ENCODE data around the gene CENPO. TPM values are rescaled to one million over a fixed set of nuclear protein-coding genes. Genes with fewer than 3 reads are reported as not detected.

Gene CENPO, protein sequence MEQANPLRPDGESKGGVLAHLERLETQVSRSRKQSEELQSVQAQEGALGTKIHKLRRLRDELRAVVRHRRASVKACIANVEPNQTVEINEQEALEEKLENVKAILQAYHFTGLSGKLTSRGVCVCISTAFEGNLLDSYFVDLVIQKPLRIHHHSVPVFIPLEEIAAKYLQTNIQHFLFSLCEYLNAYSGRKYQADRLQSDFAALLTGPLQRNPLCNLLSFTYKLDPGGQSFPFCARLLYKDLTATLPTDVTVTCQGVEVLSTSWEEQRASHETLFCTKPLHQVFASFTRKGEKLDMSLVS
- total RNA-seq (2014; rRNA removed; shearing (Covaris generic)) = 25.7 and 29.5 TPM in 2 replicates

DNA sequence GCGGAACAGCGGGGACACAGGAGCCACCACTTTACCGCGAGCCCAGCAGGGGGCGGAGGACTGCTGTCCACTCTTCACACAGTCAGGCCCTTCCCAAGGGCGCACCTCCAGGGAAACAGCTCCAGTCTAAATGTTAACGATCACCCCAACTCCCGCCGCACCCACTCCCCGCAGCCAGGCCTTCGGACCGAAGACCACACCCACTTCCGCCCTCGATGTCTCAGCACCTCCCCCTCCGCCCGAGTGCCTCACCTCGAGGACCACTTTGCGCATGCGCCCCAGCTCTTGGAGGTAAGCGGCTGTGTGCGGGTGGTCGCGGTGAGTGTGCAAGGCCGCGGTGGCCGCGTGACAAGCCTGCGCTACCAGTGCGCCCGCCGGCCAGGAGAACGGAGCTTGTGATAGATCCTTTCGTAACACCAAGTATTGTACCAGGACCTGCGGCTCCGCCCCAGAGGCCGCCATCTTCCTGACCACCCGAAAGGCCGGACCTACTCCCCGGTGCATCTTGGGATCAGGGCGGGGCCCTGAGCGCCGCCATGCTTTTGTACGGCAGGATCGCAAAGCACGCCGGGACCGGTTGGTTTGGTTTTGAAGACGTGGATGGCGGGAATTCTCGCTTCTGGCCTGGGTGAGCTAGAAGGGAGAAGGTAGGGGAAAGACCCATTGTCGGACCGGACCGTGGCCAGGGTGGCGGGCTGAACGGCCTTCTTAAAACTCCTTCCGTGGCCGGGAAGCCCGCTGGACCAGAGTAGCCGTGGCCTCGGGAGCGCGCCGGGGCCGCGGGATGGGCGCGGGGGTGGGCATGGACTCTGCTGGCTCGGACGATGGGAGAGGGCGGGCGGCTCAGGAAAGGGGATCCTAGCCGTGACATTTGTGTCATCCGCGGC lies at the start of gene CENPO, which contains the start of gene PTRHD1:
TSS of gene CENPO (plus strand) at position 552 of the 887 bp plus-strand sequence. CDS start 495 bp downstream, outside the sequence.
TSS of gene PTRHD1 (minus strand) at position 518 of the 887 bp plus-strand sequence. CDS start at position 504, 14 bp downstream.
- in situ Hi-C loops (cut with HindIII; ENCODE audit: low sequenced_read_pairs) = no loop called here
- peak; percentile 97 for DNase-seq (ENCODE audit: low spot score)

DNA sequence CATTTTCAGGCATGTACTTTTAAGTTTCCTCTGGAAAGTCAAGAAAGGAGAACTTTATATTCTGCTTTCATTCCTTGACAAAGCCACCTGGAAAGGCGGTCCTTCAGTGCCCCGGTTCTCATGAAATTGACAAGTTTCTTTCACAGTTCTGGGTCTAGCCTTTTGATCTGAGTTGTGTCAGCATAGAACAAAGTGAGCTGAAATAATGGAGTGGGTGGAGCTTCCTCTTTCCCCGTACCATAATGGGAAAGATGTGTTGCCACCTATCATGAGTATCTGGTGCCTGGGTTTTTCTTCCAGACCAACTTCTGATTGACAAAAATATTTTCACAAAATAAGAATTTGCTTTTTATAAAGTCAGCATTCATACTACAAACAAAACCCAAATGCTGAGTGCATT lies 49.3 kb upstream of the CENPO start:
- DNase-seq (ENCODE audit: low spot score) = no peak
- in situ Hi-C loops (cut with HindIII; ENCODE audit: low sequenced_read_pairs) = no loop called here

DNA sequence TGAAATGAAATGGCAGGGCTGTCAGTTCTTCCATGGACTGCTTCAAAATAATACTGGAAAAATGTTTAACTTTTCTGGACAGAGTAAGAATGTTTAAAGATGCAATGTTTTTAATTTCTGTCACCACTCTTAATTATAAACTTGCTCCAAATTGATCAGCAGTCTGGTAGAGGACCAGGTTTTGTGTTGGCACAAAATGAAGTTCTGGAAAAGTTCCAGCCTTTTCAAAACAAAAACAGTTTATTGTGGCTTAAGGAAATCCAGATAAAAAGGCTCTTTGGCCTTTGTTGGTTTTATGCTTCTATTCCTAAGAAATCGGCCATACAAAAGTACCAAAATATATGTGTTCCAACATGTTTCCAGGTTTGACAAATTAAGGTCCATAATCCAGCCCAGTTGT lies 48.9 kb upstream of the CENPO start:
- no peak for DNase-seq (ENCODE audit: low spot score)
- in situ Hi-C loops (cut with HindIII; ENCODE audit: low sequenced_read_pairs) = no loop called here

DNA sequence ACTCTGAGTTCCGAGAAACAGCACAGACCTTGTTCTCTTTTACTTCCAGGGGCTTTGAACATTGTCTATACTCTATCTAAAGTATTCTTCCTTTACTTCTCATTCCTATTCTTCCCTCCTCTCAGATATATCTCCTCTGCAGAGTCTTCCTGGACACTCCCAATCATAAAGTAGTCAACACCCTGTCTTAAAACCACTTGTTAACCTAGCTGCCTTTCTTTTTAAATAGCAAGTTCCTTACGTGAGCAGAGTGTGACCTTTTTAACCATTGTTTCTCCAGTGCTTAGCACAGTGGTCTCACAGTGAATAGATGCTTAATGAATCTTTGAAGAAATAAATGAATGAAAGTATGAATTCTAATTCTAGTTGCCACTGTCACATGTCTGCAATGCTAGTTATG lies 47.4 kb upstream of the CENPO start:
- DNase-seq (ENCODE audit: low spot score) = no peak
- in situ Hi-C loops (cut with HindIII; ENCODE audit: low sequenced_read_pairs) = no loop called here

DNA sequence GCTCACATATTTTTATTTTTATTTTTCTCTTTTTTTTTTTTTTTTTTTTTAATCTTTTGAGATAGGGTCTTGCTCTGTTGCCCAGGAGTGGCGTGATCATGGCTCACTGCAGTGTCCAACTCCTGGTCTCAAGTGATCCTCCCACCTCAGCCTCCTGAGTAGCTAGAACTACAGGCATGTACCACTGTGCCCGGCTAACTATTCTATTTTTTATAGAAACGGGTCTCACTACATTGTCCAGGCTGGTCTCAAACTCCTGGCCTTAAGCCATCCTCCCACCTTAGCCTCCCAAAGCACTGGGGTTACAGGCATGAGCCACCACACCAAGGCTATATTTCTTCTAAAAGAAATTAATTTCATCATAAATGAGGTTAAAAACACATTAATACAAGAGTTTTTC lies 45.9 kb upstream of the CENPO start:
- no peak for DNase-seq (ENCODE audit: low spot score)
- in situ Hi-C loops (cut with HindIII; ENCODE audit: low sequenced_read_pairs) = no loop called here

DNA sequence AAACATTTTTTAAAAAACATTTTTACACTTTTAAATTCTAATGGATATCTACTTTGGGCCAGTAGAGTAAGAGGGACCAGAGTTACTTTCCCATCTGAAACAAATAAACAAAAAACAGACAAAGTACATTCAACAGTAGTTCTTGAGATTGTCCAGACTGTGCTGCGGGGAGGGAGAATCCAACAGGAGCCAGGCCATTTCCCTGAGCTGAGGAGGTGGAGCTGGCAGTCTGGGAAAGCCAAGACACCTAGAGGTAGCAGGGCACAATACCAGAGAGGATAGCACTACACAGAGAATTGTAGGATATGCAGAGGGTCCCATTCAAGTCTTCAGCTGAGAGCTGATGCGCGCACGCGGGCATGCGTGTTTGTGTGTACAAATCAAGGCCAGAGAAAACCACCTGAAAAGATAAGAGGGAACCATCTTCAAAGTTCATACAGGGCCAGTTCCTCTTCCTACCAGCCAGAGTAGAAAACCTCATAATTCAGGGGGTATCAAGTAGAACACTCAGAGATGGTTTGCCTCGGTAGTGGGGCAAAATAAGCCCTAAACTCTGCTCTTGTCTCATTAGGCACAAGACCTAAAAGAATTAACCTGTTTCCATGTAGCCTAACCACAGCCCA lies 44.0 kb upstream of the CENPO start:
- in situ Hi-C loops (cut with HindIII; ENCODE audit: low sequenced_read_pairs) = no loop called here
- DNase-seq (ENCODE audit: low spot score) = no peak

DNA sequence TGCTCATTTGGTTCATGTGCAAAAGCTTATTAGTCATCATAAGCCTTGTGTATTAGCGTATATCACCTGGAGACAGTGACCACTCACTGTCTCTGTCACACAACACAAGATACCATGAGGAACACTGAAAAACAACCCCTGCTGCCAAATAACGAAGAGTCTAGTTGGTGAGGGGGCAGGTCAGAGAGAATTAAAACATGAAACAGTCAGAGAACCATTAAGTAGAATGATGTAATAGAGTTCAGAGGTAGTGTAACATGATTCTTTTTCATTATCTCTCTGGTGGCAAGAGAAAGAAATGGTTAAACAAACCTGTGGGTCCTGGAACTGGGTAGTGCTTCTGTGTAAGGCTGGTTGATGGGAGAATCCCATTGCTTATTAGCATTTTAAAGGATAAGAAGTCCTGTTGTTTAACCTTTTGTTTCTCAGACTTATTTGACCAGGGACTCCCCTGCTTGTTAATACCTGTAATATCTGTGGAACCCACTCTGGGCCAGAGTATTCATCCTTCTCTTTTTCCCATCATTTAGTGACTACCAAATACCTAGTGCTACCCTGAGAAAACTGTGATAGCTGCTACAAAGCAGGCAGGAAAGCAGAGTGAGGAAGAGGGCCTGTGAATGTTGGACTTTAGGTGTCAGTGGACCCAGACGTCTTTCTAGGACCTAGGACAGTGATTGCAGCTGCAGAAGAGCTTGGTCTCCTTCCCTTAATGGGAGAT lies 38.1 kb upstream of the CENPO start:
- no peak for DNase-seq (ENCODE audit: low spot score)
- in situ Hi-C loops (cut with HindIII; ENCODE audit: low sequenced_read_pairs) = no loop called here

DNA sequence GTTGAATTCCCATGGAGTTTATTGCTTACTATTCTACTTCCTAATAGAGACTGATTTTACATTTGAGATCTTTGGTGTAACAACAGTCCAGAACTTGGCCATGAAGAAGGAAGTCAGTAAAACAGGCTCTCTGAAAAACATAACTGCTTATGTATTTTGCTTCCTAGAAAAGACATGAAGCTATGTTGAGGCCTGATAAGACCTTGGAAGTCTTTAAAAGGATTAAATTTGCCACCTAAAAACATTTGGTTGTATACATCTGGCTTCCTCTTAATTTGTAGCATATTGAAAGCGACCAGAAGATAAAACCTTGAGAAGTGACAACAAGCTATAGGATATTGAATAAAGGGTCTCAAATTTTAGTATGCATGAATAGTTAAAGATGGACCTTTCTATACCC lies 36.4 kb upstream of the CENPO start:
- in situ Hi-C loops (cut with HindIII; ENCODE audit: low sequenced_read_pairs) = no loop called here
- no peak for DNase-seq (ENCODE audit: low spot score)

DNA sequence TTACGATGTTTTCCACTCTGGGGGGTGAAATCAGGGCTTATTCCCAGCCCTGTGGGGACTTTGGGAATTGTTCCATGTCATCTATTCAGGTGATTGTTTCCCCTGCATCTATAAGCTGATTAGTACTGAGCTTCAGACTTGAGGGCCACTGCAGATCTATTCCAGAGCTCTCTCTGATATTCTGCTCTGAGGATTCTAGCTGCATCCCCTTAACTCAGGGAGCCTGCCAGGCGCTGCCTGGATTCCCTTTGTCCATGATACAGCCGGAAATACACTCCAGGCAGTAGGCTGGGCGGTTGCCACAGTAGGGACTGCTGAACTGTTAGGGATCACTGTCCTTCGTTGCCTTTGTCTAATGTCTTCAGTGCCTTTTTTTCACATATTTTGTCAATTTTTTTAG lies 31.4 kb upstream of the CENPO start:
- no peak for DNase-seq (ENCODE audit: low spot score)
- in situ Hi-C loops (cut with HindIII; ENCODE audit: low sequenced_read_pairs) = no loop called here

DNA sequence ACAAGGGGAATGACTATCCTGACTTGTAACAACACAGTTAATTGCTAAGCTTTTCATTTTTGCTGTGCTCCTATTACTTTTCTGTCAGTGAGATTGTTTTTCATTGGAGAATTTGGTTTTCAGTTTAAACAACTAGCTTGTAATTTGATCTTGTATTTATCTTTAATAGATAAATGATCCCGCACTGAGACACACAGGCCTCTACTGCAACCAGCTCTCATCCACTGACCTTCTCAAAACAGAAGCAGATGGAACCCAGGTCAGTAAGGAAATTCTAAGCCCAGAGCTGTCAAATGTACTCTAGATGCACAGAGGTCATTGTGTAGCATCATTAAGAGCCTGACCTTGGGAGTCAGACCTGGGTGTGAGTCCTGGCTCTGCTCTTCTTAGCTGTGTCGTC lies 30.7 kb upstream of the CENPO start:
- no peak for DNase-seq (ENCODE audit: low spot score)
- in situ Hi-C loops (cut with HindIII; ENCODE audit: low sequenced_read_pairs) = no loop called here

DNA sequence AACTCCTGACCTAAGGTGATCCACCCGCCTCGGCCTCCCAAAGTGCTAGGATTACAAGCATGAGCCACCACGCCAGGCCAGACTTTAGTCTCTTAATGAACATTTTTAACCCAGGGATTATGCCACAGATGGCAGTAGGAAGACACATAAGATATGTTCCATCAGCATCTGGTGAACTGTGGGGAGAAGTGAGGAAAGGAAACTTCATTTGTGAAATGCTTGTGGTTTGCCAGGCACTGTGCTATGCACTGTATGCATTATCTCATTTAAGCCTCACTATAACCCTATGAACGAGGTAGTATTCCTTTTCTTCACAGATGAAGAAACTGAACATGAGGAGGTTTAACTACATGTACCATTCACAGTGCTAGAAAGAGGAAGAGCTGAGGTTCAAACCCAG lies 29.4 kb upstream of the CENPO start:
- DNase-seq (ENCODE audit: low spot score) = no peak
- in situ Hi-C loops (cut with HindIII; ENCODE audit: low sequenced_read_pairs) = no loop called here

DNA sequence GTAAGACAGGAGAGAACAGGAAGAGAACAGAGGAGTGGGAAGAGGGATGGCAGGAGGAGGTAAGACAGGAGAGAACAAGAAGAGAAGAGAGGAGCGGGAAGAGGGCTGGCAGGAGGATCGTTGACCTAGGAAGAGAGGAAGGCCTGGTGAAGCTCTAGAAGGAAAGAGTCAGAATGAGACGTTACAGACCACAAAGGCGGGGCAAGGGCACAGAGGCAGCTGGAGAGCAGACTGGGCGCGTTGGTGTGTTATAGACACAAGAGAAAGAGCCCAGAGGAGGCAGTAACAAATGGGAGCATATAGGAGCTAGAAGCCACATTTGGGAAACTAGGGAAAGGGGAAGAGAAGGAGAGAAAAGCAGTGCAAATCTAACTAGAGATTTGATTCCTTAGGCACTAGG lies 26.6 kb upstream of the CENPO start:
- DNase-seq (ENCODE audit: low spot score) = no peak
- in situ Hi-C loops (cut with HindIII; ENCODE audit: low sequenced_read_pairs) = no loop called here

DNA sequence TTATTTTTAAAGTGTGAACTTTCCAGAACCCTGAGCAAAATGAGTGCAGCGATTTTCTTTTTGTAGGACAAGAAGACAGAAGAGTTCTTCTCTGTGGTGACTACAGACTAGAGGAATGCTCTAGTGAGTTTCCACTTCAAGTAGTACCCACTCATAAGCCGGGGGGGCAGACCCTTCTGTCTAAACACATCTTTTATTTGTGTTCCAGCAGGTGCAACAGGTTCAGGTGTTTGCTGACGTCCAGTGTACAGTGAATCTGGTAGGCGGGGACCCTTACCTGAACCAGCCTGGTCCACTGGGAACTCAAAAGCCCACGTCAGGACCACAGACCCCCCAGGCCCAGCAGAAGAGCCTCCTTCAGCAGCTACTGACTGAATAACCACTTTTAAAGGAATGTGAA lies 25.2 kb upstream of the CENPO start:
- DNase-seq (ENCODE audit: low spot score) = no peak
- in situ Hi-C loops (cut with HindIII; ENCODE audit: low sequenced_read_pairs) = no loop called here

DNA sequence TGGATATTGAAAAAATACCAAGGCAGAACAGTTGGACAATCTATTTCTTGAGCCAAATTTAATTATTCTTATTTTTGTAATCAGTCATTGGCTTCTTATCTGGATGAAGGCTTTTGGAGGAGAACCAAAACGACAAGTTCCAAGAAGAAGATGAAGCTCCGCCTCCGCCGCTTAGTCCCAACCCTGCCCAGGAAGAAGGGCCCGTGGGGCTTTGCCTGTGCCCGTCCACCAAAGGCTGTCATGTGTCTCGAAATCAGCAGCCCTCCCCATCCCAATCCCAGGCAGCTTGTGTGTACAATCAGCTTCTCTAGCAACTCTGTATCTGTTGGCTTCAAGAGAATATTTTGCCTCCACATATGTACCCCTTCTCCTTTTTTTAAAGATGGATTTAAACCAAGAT lies 24.6 kb upstream of the CENPO start:
- in situ Hi-C loops (cut with HindIII; ENCODE audit: low sequenced_read_pairs) = no loop called here
- no peak for DNase-seq (ENCODE audit: low spot score)

DNA sequence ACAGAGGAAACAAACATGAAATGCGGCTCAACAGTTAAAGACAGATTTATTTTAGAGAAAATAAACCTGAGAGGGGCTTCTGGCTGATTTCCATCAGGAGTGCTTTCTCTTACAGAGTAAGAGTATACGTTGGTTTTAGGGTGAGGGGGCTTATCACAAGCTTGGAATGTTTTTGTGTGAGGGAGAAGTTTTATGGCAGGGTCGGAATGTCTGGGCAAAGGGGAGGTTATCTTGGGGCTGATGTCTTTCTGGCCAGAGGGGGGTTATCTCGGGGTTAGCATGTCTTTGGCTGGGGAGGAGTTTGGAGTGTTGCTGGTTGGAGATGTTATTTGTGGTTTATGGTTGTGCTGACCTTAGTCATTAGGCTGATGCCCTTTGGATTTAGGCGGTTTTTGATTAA lies 22.2 kb upstream of the CENPO start:
- no peak for DNase-seq (ENCODE audit: low spot score)
- in situ Hi-C loops (cut with HindIII; ENCODE audit: low sequenced_read_pairs) = no loop called here

DNA sequence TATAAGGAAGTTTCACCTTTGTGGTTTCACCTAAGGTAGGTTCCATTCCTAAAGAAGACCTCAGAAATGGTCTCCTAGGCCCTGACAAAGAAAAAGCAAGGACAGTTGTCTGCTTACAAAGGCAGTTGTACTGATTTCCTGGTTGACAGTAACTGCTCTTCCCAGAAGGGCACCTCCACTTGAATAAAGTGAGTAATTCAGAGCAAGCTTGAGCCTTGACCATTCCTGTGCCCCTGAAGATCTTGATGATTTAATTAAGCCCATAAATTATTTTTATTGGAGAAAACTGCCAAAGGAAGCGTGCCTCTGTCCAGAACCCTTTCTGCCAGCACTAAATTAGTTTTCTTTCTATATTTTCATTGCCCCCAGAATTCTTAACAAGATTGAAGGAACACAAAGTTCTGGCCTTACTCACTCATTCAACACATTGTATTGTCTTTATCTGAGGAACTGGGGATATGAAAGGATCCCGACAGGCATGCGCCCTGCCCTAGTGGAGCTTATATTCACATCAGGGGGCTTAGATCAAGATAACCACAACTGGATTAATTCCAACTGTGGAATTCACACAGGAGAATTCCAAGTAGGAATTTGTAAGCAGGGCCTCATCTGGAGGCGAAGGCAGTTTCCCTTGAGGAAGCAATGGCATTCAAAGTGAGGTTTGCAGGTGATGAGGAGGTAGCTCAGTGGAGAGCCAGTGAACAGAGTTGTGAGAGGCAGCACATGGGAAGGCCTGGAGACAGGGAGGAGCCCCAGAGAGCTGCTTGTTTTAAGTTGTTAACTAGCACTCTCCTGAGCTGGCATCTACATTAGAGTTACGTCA lies 21.2 kb upstream of the CENPO start:
- DNase-seq (ENCODE audit: low spot score) = no peak
- in situ Hi-C loops (cut with HindIII; ENCODE audit: low sequenced_read_pairs) = no loop called here

DNA sequence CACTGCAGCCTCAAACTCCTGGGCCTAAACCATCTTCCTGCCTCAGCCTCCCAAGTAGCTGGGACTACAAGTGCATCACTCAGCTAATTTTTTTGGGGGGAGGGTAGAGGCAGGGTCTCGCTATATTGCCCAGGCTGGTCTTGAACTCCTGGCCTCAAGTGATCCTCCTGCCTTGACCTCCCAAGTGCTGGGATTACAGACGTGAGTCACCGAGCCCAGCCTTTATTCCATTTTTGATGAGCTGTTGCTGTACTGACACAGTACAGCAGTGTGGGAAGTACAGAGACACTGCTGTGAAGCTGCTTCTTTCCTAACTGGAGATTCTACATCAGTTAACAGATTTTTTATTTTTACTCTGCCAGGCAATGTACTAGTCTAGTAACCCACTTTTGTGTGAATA lies 18.9 kb upstream of the CENPO start:
- in situ Hi-C loops (cut with HindIII; ENCODE audit: low sequenced_read_pairs) = no loop called here
- DNase-seq (ENCODE audit: low spot score) = no peak

DNA sequence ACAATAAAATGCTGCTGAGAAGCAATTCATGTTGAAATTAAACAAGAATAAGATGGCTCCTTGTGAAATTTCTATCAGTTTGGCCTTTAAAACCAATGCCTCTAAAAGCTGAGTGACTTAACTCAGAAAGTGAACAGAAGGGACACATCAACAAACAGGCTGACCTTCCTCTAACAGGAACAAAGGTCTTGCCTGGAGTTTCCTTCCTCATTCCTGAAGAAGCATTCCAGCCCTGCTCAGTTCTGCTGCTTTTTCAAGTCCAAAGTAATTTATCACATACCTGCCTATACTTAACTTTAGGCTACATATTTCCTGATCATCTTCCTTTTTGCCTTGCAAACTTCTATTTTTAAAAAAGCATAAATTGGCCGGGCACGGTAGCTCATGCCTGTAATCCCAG lies 14.1 kb upstream of the CENPO start:
- DNase-seq (ENCODE audit: low spot score) = no peak
- in situ Hi-C loops (cut with HindIII; ENCODE audit: low sequenced_read_pairs) = no loop called here

DNA sequence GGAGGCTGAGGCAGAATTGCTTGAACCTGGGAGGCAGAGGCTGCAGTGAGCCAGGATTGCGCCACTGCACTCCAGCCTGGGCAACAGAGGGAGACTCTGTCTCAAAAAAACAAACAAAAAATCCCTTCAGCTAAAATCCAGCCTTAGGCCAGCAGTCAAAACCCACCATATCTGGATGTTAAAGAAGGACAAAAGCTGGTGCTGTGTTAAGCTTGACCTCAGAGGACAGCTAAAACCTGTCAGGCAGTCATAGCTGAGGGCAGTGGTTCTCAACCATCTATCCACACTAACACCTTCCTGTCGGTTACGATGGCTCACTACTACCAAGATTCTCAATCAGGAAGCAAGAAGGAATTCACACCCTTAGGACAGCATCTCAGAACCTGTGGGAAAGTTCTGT lies 9.6 kb upstream of the CENPO start:
- in situ Hi-C loops (cut with HindIII; ENCODE audit: low sequenced_read_pairs) = no loop called here
- no peak for DNase-seq (ENCODE audit: low spot score)

All from G401 (cell line).